ENCODE data around the gene SRGAP3.

- TF ChIP-seq POLR2A (IDR thresholded peaks at IDR 0.05) (no peak), CTCF (IDR thresholded peaks at IDR 0.05) (no peak)
These were observed 145.3 kb downstream of the SRGAP3 start for GRCh38 chr3:9104121-9104520.

All from body of pancreas (tissue), 4 donors.